NCI-H146 treated with DMSO at 0.1 percent for 48 hours (cell line): ENCODE results near the gene YWHAH.

Experiments
- DNase-seq: peaks from one replicate; lab custom pipeline; 2025; ENCODE audit not compliant: unreplicated experiment; lab: John Stamatoyannopoulos, UW

YWHAH gene

GRCh38 chr22:31943978-31944699 is at the start of gene YWHAH:
TSS of gene YWHAH (plus strand) at chr22:31944535. CDS start at chr22:31944734, 199 bp downstream.
- DNase-seq = peak; percentile 63

DNA sequence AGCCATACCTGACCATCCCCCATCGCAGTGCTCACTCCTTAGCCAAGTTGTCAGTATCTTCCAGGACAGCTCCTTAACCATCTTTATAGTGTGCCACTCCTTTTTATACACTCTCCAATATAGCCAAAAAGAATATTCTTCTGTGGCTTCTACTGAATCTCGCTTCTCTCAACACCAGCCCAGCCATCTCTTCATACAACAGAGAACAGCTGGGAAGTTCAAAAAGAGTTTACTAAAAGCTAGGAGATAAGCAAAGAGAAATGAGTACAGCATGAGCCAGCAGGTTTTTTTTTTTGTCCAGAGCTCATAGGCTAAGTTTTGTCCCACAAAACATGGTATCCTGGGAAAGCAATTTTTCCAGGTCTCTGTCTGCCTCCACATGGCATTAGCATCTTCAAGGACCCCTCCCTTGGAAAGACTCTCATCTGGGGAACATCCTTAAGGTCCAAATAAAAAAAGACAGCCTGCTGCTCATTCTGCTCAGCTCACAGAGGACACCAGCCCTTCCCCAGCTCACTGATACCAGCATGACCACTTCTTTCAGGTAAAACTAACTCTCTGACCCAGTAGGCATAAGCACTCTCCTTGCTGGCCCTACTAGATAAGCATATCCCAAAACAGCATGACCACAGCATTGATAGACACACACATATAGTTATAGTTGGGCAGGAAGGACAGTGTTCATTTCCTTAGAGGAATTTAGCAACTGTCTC is 48.8 kb upstream of the YWHAH start:
- no peak for DNase-seq

DNA sequence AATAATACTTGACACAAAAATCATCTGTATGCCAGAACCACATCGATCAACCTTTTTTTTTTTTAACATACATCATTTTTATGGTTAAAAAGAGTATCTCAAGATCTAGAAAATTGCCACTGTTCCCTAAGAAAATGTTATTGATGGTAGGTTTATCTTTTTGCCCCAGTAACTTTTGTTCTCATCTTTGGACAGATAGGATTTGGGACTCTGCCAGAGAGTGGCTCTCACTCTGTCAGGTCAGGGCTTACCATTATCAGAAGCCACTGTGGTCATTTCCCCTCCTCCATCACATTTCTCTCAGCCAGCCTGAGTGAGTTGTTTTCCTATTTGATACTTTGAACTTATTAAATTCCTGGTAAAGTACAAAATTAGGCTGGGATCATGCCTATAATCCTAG is 47.9 kb upstream of the YWHAH start:
- DNase-seq = no peak

DNA sequence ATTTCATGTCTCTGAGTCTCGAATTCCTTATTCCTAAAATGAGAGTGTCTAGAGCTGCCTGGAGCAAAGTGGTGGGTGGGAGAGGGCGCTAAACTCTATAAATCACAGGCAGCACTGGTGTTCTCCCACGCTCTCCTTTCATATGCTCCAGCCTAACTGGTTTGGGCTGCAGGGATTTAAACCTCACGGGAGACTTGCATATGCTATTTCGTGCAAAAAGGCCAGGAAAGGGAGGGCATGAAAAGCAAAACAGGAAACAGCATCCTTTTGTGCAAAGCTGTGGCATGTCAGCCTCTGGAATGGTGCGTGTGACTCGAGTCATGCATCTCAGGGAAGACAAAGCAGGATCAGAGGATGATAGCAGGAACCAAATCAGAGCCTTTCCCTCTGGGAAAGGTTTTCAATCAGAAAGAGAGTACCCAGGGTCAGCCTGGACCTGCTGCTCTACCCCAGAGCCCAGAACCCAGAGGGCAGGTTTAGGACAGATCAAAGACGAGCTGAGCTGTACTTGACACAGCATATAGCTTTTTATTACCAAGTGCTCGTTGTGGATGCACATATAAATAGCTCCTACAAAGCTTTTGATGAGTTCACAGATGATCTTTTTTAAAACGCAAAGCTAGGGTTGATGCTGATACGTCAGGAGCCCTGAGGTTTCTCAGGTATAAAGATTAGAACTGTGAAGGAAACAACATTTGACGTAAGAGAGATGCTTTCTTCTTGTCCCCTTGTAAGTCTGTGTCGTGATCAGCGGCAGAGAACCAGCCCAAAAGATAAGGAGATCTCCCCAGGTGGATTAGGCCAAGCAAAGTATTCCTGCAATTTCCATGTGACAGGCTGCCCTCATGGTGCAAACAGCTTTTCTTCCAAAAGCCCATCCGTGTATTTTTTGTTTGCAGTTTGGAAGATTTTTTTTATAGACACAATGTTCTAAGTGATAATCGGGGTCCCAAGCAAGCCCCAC is 46.2 kb upstream of the YWHAH start:
- no peak for DNase-seq

- DNase-seq = no peak
These were observed 45.4 kb upstream of the YWHAH start for GRCh38 chr22:31898926-31899325.

DNA sequence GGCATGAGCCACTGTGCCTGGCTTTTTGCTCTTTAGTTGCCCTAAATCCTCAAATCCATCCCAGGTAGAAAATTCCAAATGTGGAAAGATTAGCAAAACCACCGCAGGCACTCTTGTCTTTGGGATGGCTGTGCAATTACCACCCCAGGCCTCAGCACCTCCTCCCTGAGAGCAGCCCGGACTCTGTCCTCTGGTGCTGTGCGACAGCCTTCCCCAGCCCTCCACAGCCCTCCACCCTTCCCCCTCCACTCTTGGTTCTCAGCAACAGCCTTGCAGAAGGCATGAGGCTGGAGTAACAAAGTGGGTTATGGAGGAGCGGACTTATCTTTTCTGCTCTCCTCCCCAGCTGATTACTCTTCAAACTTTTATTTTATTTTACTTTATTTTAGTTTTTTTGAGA is 44.7 kb upstream of the YWHAH start:
- no peak for DNase-seq

- DNase-seq = no peak
These were observed 42.8 kb upstream of the YWHAH start for GRCh38 chr22:31901388-31902137.

DNA sequence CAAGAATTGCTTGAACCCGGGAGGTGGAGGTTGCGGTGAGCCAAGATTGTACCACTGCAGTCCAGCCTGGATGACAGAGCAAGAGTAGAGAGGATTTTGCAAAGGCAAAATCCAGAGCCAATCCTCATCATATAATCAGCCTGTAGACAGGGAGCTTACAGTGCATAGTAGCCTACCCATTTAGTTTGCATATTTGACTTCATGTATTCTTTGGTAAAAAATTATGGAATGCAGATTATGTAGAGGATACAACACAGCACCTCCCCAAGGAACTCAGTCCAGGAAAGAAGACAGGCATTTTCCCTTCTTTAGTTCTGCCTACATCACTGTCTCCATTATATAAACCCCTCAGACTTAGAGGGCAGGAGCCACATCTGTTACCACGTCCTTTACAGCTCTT is 39.7 kb upstream of the YWHAH start:
- DNase-seq = no peak

GRCh38 chr22:31905356-31905755 is 39.0 kb upstream of the YWHAH start:
- no peak for DNase-seq

DNA sequence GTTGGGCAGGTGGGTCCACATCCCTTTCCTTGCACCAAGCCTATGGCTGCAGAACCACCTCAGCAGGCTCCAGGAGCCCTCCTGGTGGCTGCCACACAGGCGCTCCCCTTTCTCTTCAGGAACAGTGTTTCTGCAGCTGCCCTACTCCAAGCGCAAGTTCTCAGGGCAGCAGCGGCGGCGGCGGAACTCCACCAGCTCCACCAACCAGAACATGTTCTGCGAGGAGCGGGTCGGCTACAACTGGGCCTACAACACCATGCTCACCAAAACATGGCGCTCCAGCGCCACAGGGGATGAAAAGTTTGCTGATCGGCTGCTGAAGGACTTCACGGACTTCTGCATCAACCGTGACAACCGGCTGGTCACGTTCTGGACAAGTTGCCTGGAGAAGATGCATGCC is 38.2 kb upstream of the YWHAH start:
- DNase-seq = no peak

- DNase-seq = no peak
These were observed 37.8 kb upstream of the YWHAH start for GRCh38 chr22:31906569-31906968.

DNA sequence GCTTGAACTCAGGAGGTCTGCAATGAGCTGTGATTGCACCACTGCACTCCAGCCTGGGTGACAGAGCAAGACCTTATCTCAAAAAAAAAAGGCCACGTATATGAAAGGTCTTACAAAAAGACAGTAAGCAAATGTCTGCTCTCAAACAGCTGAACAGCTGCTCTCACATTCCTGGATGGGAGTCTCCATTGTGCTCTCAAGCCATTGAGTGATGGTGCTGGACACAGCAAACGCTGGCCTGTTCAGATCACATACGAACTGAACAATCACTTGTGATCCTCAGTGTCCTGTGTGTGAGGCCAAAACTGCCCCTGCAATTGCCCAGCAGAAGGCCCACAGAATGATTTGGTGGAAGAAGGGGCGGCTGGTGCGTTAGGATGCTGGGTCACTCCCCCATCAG is 34.4 kb upstream of the YWHAH start:
- DNase-seq = no peak

DNA sequence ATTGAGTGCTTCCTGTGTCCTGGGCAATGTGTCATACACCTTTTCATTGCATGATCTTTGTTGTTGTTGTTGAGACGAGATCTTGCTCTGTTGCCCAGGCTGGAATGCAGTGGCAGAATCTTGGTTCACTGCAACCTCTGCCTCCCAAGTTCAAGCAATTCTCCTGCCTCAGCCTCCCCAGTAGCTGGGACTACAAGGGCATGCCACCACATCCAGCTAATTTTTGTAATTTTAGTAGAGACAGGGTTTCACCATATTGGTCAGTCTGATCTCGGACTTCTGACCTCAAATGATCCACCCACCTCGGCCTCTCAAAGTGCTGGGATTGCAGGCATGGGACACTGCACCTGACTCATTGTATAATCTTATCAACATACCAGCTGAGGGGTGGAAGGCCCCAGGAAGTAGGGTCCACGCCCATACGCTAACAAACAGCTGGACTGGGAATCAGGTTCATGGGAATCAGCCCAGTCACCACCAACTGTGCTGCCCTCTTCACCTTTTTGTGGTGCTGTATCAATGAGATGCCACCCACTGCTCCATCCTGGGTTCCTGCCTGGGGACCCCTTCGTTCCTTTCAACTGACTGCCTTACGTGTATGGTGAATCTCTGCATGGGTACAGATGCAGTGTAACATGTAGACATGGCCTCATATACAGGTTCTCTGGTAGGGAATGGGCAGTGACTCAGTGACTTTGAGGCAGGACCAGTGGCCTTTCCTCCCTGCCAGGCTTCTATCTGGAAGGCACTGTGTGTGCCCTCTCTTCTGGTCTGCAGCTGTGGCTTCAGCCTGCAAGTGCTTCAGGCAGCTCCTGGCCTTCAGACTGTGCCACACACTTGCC is 32.5 kb upstream of the YWHAH start:
- no peak for DNase-seq

- no peak for DNase-seq
These were observed 32.0 kb upstream of the YWHAH start for GRCh38 chr22:31912407-31912743.

GRCh38 chr22:31915586-31915985 is 28.7 kb upstream of the YWHAH start:
- no peak for DNase-seq

DNA sequence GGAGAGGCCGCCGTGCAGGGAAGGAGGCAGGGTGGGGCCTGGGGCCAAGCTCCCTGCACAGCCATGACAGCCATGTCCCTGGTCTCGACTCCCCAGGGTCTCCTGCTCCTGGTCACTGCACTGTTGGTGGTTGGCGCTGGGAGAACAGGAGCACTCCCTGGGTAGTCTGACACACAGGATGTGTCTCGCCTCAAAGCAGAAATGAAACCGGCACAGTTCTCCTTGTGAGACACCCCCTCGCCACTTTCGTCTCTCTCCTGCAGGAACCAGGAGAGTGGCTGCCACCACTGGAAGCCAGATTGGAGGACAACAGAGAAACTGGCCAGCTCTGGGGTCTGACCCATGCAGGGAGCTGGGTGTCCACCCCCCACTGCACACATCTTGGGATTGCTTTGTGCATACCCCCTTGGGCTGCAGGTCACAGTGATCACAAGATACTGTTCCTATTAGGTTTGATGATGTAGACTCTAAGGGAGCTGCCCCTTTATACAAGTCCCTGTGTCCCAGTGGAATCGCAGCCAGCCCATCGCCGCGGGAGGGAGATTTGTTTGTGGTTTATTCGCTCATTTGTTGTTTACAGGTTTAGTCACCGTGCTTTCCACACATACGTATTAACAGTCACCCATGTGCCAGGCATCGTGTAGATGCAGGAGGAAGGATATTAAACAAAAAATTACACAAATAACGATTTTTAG is 27.0 kb upstream of the YWHAH start:
- DNase-seq = no peak

- no peak for DNase-seq
These were observed 24.6 kb upstream of the YWHAH start for GRCh38 chr22:31919730-31920129.

DNA sequence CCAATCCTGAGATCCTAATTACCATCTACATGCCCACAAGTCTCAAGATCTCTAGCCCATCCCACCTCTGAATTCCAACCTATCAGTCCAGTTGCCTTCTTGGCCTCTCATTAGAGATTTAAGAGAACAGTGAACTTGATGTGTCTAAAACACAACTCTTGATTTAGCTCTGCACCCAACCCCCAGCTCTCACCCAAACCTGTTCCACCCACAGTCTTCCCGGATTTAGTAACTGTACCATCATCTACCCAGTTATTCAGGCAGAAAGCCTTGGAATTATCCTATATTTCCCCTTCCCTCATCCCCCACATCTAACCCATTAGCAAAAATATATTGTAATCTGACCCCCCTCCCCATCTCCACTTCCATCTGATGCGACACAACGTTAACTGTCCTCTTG is 24.0 kb upstream of the YWHAH start:
- DNase-seq = no peak

DNA sequence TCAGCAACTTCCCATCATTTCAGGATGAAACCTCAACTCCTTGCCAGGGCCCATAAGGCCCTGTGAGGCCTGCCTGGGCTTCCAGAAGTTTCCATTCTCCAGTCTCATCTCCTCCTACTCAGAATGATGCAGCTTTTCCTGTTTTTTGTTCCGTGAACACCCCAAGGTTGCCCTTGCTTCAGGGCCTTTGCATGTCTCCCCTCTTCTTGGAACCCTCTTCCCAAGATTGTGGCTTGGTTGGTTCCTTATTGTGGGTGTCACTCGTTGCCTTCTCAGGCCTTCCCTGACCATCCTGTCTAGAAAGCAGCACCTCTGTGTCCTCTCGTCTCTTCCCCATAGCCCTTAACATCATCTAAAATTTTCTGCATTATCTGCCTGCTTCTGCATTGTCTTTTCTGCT is 23.2 kb upstream of the YWHAH start:
- DNase-seq = no peak

- no peak for DNase-seq
These were observed 21.8 kb upstream of the YWHAH start for GRCh38 chr22:31922534-31922933.
